ENCODE data around the gene PTGIS.

GRCh38 chr20:49610691-49611538 is 43.0 kb upstream of the PTGIS start:
- TF ChIP-seq CTCF (IDR thresholded peaks at IDR 0.05) (peak; percentile 98 to 100 (median 98)), POLR2A (IDR thresholded peaks at IDR 0.05) (no peak)

Data from right lobe of liver (tissue), 4 donors.